GM12892 (cell line): ENCODE data around the gene CNTNAP5.

Experiments used
- POLR2A ChIP-seq: IDR thresholded peaks from 2 replicates; pipeline ENCODE4 v1.6.1; 2011; ENCODE audit warnings: low read depth, low read length, control low read depth
- POLR2AphosphoS5 ChIP-seq: IDR thresholded peaks from 2 replicates; pipeline ENCODE4 v1.6.1; 2011; ENCODE audit warnings: low read depth, low read length, control low read depth
- TAF1 ChIP-seq: IDR thresholded peaks from 2 replicates; pipeline ENCODE4 v1.6.1; 2011; ENCODE audit warnings: low read depth, mild to moderate bottlenecking, control low read depth, low read length, borderline replicate concordance

- TF ChIP-seq POLR2AphosphoS5 (no peak), TAF1 (no peak), POLR2A (no peak)
These were observed 812.4 kb downstream of the CNTNAP5 start for GRCh38 chr2:124837496-124837895.
